GM19395 (cell line): ENCODE results near the gene MAPKAP1.

Experiments used
- ATAC-seq: cut with Tn5 transposase; IDR thresholded peaks from one replicate; pipeline ENCODE4 v1.9.1; 2021; ENCODE audit warnings: mild to moderate bottlenecking, moderate library complexity; ENCODE audit not compliant: unreplicated experiment

MAPKAP1 gene

DNA sequence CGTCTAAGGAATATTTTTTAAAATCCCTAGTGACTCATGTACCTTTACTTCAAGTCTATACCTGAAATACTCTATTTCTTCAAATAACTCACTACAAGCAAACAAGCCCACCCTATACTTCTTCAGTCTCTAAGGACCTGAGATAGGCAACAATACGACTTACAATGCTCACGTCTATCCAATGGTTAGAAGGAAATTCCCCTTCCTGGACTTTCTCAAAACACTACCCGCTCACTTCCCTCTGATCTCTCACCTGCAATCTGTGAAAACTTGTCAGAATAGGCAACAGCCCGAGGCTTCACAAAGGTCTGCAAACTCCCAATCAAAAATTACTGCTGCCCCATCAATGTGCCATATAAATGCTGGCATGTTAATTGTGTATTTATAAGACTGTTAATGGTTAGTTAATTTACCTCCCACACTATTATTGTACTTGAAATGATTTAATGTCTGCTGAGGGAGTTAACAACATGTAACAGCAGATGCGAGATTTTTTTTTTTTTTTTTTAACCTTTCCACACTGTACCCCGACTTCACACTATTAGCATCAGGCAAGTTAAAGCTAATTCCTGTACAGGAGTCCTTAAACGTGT is 27.3 kb downstream of the MAPKAP1 start:
- ATAC-seq: no peak

DNA sequence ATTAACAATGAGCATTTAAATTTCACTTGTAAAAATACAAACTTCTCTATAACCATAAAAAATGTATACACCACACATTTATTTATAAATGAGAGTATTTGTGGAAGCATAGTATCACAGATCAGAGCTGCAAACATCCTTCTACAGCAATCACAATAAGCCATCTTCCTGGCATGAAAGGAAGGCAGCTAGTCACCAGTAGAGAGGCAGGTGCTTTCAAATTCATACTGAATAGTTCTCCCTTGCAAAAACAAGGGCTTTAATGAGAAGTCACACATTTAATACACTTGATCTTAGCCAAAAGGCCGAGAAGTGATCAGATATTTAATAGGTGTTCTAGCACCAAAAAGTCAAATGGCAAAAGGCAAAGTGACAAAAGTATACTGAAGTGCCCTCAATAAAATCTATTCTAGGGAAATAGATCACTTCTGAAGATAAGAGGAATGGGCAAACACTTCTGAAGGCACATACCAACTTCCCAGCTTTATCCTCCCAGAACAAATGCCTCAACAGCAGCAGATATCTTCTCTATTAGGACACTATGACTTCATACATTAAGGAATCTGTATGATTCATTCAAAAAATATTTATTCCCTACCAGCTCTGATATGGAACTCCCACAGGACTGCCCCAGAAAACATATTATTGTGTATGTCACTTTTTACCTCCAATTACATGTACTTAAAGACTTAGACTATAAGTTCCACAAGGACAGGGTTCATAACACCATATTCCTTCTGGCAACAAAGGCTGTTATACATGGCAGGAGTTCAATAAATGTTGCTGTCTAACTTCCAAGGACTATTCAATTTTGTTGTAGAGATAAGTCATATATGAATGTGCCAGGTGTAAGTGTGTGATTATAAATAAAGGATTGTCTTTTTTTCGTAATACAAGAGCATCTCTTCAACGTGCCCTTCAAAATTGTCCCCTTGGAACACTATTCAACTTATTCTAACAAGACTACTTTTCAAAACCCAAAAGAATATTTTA is 31.7 kb downstream of the MAPKAP1 start:
- no peak for ATAC-seq

DNA sequence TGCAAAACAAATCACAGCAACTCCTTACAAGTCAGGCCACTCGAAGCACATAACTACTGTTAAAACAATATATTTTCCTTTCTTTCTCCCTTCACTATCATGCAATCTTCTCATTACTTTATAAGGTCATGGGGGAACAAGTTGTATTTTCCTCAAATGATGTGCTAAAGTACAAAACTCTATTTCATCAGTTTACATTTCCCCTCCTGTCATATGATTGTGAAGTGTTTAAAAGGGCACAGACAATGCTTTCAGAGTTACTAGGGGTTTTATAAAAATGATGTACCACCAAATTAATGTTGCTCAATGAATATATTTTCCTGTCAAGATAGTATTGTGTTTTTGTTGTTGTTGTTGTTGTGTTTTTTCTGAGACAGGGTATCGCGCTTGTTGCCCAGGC is 34.1 kb downstream of the MAPKAP1 start:
- ATAC-seq: no peak

DNA sequence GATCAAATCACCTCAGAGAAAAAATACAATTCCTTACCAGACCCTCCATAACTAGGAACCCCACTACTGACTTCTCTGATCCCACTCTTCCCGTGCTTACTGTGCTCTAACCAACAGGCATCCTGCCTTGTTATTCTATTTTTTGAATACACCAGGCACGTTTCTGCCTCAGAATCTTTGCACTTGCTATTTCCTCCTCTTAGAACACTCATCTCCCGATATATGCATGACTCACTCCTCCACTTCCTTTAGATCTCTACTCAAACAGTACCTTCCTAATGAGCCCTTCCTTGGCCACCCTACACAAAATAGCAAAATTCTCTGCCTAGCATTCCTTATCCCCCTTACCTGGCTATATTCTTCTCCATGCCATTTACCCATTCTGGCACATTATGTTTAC is 43.9 kb downstream of the MAPKAP1 start:
- ATAC-seq: no peak

- ATAC-seq: no peak
Measured at GRCh38 chr9:125660557-125660956, 46.5 kb downstream of the MAPKAP1 start.

DNA sequence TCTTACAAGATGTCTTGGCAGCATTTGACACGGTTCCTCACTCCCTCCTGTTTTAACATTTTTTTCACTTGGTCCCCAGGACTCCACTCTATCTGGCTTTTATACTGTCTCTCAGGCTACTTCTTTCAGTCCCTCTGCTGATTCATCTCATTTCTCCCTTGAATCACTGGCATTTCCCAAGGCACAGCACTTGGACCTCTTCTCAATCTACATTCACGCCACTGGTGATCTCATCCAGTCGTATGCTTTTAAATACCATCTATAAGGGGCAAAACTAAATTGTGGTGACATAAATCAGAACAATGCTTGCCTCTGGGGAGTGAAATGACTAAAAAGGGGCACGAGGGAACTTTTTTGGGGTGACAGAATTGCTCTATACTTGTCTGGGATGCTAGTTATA is 47.1 kb downstream of the MAPKAP1 start:
- ATAC-seq: no peak

GRCh38 chr9:125659201-125659840 is 47.7 kb downstream of the MAPKAP1 start:
- ATAC-seq: no peak

- no peak for ATAC-seq
Measured at GRCh38 chr9:125656560-125656959, 50.4 kb downstream of the MAPKAP1 start.

DNA sequence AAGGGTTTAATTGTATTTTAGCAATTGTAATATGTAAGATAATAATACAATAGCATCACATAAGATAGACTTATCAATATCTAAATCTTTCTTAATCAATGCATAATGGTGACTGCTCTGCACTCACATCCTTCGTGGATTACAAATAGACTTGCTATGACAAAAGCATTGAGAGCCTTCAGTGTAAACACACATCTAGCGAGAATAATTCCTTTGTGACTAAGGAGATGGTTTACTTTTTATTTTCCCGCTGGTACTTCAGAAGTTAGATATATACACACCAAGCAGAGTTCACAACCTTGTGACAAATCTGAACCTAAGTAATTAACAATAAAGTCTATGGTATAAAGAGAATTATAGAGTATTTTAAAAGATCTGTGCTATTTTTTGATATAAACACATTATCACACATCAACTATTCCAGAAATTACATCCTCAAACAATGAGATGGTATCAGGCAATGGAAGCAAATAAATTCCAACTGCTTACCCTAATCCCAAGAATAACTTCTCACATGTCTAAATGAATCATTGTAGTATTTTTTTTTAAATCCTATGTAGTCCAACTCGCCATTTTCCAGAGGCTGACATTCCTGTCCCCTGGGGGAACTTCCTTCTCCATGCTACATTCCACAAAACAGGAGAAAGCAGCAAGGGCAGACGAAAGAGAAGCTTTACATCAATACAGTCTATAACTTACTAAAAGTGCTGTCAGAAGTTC is 51.2 kb downstream of the MAPKAP1 start:
- no peak for ATAC-seq

GRCh38 chr9:125655066-125655633 is 51.9 kb downstream of the MAPKAP1 start:
- no peak for ATAC-seq

DNA sequence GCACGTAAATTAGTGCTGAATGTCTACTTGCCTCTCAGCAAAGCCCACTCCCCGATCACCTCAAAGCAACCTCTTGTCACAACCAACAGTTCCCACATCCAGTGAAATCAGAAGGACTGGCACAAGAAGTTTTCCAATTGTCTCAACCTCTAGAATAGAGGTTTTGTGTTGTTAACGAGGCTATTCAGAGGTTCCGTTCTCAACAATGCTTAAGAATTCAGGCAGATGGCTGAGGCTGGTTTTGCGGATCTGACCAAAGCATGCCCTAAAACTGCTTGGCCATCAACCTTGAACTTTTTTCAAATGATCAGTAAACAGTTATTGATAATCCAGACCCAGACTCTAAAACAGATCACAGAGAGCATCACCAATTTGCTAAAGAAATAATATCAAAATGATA is 52.9 kb downstream of the MAPKAP1 start:
- ATAC-seq: no peak

GRCh38 chr9:125653325-125653724 is 53.7 kb downstream of the MAPKAP1 start:
- ATAC-seq: no peak

DNA sequence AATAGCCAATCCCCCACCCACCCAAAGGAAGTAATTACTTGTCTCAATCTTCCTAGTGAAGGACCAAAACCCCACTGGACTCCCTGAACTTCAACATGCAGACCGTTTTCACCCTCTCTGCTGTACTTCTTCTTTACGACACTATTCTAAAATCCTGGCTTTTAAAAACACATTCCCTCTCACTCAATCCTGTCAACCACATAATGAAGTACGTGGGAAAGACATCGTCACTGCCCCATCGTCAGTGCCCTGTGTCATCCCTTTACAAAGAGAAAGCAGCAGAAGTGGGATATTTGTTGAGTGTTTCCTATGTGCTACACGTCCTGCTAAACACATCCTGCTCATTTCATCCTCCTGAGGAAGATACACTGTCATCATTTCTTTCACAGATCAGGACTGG is 54.2 kb downstream of the MAPKAP1 start:
- no peak for ATAC-seq

GRCh38 chr9:125652233-125652594 is 54.8 kb downstream of the MAPKAP1 start:
- no peak for ATAC-seq

DNA sequence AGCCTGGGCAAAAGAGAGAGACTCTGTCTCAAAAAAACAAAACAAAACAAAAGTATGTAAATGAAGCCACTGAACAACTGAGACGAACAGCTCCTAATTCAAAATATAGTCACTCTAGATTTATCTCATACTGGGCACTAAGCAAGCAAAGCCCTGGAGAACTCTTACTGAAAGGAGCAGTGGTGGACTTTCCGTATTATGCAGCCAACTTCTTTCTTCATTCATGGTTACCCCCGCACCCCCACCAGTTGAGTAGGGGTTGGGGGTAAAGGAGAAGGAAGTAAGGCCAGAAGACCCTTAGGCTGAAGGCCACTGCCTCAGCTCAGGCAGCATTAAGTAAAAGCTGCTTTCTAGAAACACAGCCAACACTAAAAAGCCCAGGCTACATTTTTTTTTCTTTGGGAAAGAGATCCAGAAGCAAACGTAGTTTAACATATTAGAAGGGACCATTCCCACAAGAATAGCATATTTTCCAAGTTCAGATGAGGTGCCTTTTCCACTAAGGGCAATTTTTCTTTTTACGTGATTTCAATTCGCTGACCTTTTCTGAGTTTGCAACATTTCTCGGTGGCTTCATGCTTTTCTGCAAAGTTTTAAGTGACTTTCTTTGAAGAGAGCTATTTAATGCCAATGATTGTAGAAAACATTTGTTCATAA is 55.3 kb downstream of the MAPKAP1 start:
- no peak for ATAC-seq

DNA sequence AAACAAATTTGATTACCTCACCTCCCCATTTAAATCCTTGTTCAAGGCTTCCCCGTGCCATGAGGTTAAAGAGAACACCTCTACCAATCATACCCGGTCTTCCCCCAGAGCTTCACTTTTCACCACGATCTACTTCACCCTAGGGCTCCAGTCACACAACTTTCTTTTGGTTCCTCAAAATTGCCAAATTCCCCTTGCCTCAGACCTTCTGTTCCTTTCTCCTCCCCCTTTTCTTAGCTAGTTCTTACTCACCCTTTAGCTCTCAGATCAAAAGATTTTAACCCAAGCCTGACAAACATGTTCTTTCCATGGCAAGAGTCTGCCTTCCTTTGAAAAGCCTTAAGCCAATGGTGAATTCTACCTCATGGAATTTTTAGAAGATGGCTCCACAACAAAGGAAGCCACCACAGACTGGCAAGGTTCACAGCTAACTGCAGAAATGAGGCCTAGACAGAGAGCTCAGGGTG is 56.7 kb downstream of the MAPKAP1 start:
- peak; percentile 67 for ATAC-seq

DNA sequence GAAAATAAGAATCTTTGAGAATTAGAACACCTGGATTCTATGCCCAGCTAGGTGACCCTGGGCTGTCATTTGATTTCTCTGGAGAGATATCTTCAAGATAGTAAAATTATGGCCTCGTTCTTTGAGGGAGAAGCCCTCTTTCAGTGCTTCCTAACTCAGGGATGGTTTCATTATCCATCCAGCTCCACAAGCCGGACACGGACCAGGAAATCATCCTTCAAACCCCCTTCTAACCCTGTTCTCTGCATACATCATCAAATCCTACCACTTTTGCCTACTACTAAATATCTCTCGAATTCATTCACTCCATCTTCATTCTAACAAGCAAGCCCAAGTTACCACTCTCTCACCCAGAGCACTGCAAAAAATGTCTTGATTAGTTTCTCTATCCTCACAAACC is 57.2 kb downstream of the MAPKAP1 start:
- no peak for ATAC-seq

DNA sequence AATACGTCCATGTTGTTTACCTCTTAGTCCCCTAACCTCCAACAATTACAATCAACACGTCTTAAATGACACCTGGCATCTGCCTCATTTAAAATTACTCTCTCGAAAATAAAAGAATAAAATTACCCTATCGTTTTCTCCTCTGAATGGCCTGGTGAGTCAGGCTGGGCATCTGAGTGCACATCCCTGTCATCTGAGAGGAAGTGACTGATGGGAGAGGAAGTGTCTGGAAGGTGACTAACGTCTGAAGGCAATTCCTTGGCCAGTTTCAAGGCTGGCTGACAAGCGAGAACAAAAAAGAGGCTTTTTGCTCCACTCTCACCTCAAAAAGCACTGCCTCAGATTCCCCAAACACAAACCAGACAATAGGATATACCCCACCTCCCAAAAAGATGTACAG is 57.7 kb downstream of the MAPKAP1 start:
- no peak for ATAC-seq

- ATAC-seq: no peak
Measured at GRCh38 chr9:125648294-125648693, 58.7 kb downstream of the MAPKAP1 start.

GRCh38 chr9:125646621-125647100 is 60.3 kb downstream of the MAPKAP1 start:
- no peak for ATAC-seq
